HG03159 (cell line): Measurements from ENCODE around the gene MGAT4A.

Source experiments
- ATAC-seq: cut with Tn5 transposase; IDR thresholded peaks from one replicate; pipeline ENCODE4 v1.9.1; 2021; ENCODE audit warnings: mild to moderate bottlenecking, moderate library complexity; ENCODE audit not compliant: unreplicated experiment

Gene MGAT4A

DNA sequence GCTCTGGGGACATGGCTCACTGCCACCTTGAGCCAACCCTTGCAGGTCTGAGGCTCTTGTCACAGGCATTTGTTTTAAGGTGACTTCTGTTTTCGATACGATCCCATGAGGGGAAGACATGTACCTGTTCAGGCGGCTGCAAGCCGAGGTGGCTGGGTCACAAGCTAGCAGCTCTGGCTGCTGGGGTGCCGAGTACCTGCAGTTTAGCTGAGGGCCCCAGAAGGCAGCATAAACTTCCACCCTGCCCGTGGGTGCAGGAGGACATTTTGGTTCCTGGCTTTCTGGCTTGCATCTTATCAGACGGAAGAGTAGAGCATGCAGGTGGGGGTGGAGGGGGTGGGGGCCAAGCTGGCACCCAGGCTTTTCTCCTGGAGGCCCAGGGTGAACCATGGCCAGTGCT is 151.0 kb downstream of the MGAT4A start:
- no peak for ATAC-seq

- no peak for ATAC-seq
Observed at GRCh38 chr2:98578231-98578630, 152.7 kb downstream of the MGAT4A start.

GRCh38 chr2:98577313-98577712 is 153.6 kb downstream of the MGAT4A start:
- ATAC-seq = no peak

DNA sequence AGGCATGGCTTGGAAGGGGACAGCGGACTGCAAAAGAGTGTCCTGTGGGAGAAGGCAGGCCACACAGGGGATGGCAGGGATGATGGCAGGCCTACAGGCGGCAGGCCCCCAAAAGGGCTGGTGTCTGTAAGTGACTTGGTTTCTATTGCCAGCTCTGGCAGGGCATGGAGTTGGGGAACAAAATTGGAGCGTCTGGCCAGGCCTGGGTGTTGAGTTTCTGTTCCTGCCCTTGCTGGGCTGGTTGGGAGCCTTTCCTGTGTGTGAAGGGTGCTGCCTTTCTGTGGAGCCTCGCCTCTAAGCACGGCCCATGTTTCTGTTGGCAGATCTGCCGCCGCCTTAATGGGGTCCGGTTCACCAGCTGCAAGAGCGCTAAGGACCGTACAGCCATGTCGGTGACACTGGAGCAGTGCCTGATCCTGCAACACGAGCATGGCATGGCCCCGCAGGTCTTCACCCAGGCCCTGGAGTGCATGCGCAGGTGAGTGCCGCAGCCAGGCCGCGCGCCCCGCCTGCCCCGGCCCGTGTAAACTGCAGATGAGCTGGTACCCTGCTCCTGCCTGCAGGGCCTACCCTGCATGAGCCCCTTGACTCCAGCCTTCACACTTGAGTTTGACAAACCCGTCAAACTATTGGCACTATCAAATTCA is 154.1 kb downstream of the MGAT4A start:
- ATAC-seq = no peak

- no peak for ATAC-seq
Observed at GRCh38 chr2:98573426-98573825, 157.5 kb downstream of the MGAT4A start.

DNA sequence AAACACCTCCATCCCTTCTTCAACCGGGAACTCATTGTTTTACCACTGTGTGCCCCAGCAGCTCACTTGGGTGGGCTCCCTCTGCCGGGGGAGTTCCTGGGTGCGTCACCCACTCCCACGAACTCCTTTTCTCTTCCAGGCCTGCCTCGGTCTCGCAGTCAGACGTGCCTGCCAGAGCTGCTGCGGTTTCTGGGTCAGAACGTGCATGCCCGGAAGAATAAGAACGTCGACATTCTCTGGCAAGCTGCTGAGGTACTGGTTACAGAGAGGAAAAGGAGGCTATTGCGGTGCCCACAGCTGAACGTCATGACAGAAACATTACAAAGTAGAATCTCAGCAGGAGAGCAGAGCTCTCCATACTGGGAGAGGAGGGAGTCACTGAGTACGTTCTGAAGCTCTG is 158.3 kb downstream of the MGAT4A start:
- ATAC-seq = no peak

DNA sequence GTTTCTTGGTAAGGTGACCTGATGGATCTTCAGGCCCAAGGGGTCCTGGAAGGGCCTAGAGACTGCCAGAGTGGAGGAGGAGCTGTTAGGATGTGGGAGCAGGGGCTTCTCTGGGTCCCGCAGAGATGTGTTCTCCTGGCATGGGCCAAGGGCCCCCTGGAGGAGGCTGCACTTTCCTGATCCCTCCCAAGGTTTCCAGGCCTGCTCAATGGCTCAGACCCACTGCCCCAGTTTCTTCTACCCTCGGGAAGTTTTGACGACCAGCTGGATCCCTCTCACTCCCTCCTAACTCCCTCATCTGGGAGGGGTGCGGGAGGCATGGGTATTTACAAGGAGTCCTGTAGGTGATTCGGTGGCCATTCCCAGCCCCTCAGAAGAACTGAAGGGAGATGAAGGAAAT is 158.7 kb downstream of the MGAT4A start:
- no peak for ATAC-seq

GRCh38 chr2:98571796-98572195 is 159.1 kb downstream of the MGAT4A start:
- ATAC-seq = no peak

DNA sequence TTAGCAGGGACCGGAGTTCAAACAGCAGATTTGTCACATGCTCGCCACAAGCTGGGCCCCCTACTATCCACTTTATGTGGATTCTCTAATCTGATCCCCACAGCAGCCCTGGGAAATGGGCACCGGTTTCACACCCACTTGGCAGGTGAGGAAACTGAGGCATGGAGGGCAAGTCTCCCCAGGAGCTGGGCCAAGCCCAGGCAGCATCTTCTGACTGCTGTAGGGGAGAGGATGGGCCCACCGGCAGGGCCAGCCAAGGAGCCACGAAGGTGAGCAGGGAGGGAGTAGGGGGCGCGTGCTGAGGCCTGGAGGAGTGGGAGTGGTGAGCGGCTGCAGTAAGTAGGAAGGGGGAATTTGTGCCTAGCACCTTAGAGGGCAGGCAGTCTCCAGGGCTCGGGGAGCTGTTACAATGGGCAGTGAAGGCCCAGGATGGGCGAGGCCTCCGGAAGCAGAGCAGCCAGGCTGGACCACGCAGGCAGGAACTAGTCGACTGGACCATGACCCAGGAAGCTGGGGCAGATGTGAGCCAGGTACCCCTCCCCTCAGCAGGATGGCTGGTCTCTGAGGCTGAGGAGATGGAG is 159.7 kb downstream of the MGAT4A start:
- ATAC-seq = no peak

GRCh38 chr2:98570356-98570755 is 160.6 kb downstream of the MGAT4A start:
- ATAC-seq = no peak

- ATAC-seq = no peak
Observed at GRCh38 chr2:98569915-98570314, 161.0 kb downstream of the MGAT4A start.

GRCh38 chr2:98569197-98569793 is 161.6 kb downstream of the MGAT4A start:
- no peak for ATAC-seq
